T-cell (primary cell): ENCODE measurements around the gene BCAS3. TPM values are rescaled to one million over a fixed set of nuclear protein-coding genes. Genes with fewer than 3 reads are reported as not detected.

Experiments
- ATAC-seq, 4 experiments: fragments of 200-7000 bp in 3 of 4; fragments of 150-1000 bp in 1 of 4; cut with Tn5 transposase; replicated peaks in 1 of 4; 1 replicate in 3 of 4; 2 replicates in 1 of 4; pipeline ENCODE4 v1.10.0; 2021; ENCODE audit warnings: moderate library complexity in 3 of 4, mild to moderate bottlenecking in 2 of 4, moderate number of reproducible peaks in 1 of 4
- CTCF ChIA-PET, 2 donors: fragments of 300-600 bp; sonication (Branson Sonifier 250); formaldehyde crosslinking; loops; one replicate each; lab custom pipeline; 2022; ENCODE audit warnings: antibody characterized with exemption in 2 of 2; lab: Charles Lee
- POLR2A ChIA-PET, 2 donors: fragments of 300-600 bp; sonication (Branson Sonifier 250); formaldehyde crosslinking; loops; one replicate each; lab custom pipeline; 2022; ENCODE audit warnings: antibody characterized with exemption in 2 of 2; lab: Charles Lee
- DNase-seq, 35 experiments: peaks; one replicate each; pipeline versions ENCODE4 v3.0.0 to v3.0.0-alpha.2; 2013 to 2023
- H3K27ac ChIP-seq: one replicate; pipeline ENCODE4 v1.5.1; 2013; ENCODE audit warnings: low read length
- H3K27me3 ChIP-seq, 2 experiments: replicated peaks in 1 of 2; 1 replicate in 1 of 2; 2 replicates in 1 of 2; pipeline versions ENCODE4 v1.6.1 to v1.7.0; 2013; ENCODE audit warnings: low read length in 1 of 2, mixed read lengths in 1 of 2; ENCODE audit not compliant: control insufficient read depth in 2 of 2, insufficient read depth in 2 of 2; ENCODE audit errors: extremely low read depth in 1 of 2
- H3K36me3 ChIP-seq, 2 donors: 1 replicate in 1 of 2; 2 replicates in 1 of 2; pipeline versions ENCODE4 v1.6.1 to v1.7.0; 2013; ENCODE audit warnings: low read length in 1 of 2; ENCODE audit not compliant: control insufficient read depth in 2 of 2, insufficient read depth in 1 of 2; ENCODE audit errors: extremely low read depth in 1 of 2
- H3K4me1 ChIP-seq, 2 experiments: 1 replicate in 1 of 2; 2 replicates in 1 of 2; pipeline versions ENCODE4 v1.6.1 to v1.7.0; 2013; ENCODE audit warnings: low read length in 2 of 2, mixed read lengths in 1 of 2; ENCODE audit not compliant: insufficient read depth in 2 of 2, control insufficient read depth in 1 of 2; ENCODE audit errors: extremely low read depth in 1 of 2
- H3K4me3 ChIP-seq, 2 donors: 1 replicate in 1 of 2; 2 replicates in 1 of 2; pipeline versions ENCODE4 v1.5.1 to v1.7.0; 2013; ENCODE audit warnings: mild to moderate bottlenecking in 2 of 2, low read length in 1 of 2, moderate library complexity in 1 of 2; ENCODE audit not compliant: control insufficient read depth in 1 of 2; ENCODE audit errors: extremely low read depth in 1 of 2
- H3K9me3 ChIP-seq: 2 replicates; pipeline ENCODE4 v1.7.0; 2013
- H3K27ac Mint-ChIP-seq, 2 donors: one replicate each; pipeline ENCODE4 v1.8.0; 2020 to 2021; ENCODE audit warnings: mild to moderate bottlenecking in 2 of 2, mixed read lengths in 2 of 2
- H3K27me3 Mint-ChIP-seq, 2 donors: one replicate each; pipeline ENCODE4 v1.8.0; 2021 to 2022; ENCODE audit warnings: mixed read lengths in 2 of 2
- H3K36me3 Mint-ChIP-seq: one replicate; pipeline ENCODE4 v1.8.0; 2021; ENCODE audit warnings: mixed read lengths
- H3K4me1 Mint-ChIP-seq, 3 donors: one replicate each; pipeline ENCODE4 v1.8.0; 2020 to 2022; ENCODE audit warnings: mixed read lengths in 3 of 3, mild to moderate bottlenecking in 1 of 3
- H3K4me3 Mint-ChIP-seq, 3 donors: one replicate each; pipeline ENCODE4 v1.8.0; 2020 to 2022; ENCODE audit warnings: mild to moderate bottlenecking in 3 of 3, mixed read lengths in 3 of 3, moderate library complexity in 3 of 3
- H3K9me3 Mint-ChIP-seq, 3 donors: one replicate each; pipeline ENCODE4 v1.8.0; 2020 to 2022; ENCODE audit warnings: mixed read lengths in 3 of 3
- WGBS: methylation state at CpG from one replicate; pipeline ENCODE4 v1.1.5; 2013; ENCODE audit warnings: missing lambda C conversion rate; ENCODE audit not compliant: insufficient coverage; 5-methylcytosine and 5-hydroxymethylcytosine counted together
- total RNA-seq, 35 experiments: library from RNA in 6 of 35; stranded (reverse) in 6 of 35; fragments of 120-200 nt in 1 of 35; gene quantifications; one replicate each; pipeline versions ENCODE4 v1.2.1 to v1.2.4 and lab custom pipeline; 2013 to 2026

Gene BCAS3
- total RNA-seq, 5 donors from 2014 or later (not counting 1 experiment from before 2014, with no cell fraction given): 33.8 to 57.8 (median 38.1) TPM

DNA sequence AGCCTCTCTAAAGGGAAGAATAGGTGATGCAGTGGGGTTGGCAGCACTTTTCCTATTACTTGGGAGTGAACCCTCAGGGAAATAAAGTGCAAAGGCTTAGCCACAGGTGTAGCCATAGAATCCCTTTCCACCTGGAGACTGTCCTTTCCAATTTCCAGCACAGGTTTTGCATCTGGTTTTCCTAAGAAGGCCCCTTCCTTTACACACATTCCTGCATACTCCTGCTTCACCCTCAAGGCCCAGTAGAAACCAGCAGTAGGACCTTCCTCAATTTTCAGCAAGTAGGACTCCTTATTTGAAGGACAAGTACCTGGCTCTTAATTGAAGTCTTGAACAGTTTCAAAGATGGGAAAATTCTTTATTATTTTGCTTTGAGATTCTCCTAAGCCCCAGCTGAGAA, 550.2 kb downstream of the BCAS3 start:
- Histone ChIP-seq H3K27ac (no peak overlapping the region), H3K9me3 (no peaks in the 10 kb centered on the region), H3K36me3 (no peaks in the 10 kb centered on the region), H3K4me3 (no peak overlapping the region), H3K4me1 (peaks cover 3 to 6% of the 10 kb centered on the region in 2 experiments), H3K27me3 (no peaks in the 10 kb centered on the region)
- Mint-ChIP-seq H3K36me3 (no peaks in the 10 kb centered on the region), H3K27ac (no peak overlapping the region), H3K9me3 (no peaks in the 10 kb centered on the region), H3K27me3 (no peaks in the 10 kb centered on the region), H3K4me3 (no peak overlapping the region), H3K4me1 (peaks cover 11 to 14% (median 14%) of the 10 kb centered on the region in 3 donors)
- DNase-seq: no peak
- ATAC-seq: no peak
- POLR2A ChIA-PET: no interaction called here
- CTCF ChIA-PET: no interaction called here

DNA sequence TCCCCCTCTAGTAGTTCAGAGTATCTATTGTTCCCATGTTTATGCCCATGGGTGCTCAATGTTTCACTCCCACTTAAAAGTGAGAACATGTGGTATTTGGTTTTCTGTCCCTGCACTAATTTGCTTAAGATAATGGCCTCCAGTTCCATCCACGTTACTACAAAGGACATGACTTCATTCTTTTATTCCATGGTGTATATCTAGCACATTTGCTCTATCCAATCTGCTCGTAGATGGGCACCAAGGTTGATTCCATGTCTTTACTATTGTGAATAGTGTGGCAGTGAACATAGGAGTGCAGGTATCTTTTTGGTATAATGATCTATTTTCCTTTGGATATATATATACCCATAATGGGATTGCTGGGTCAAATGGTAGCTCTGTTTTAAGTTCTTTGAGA, 552.8 kb downstream of the BCAS3 start:
- Histone ChIP-seq H3K27me3 (no peaks in the 10 kb centered on the region), H3K4me1 (no peaks in the 10 kb centered on the region), H3K9me3 (no peaks in the 10 kb centered on the region), H3K36me3 (no peaks in the 10 kb centered on the region), H3K27ac (no peak overlapping the region), H3K4me3 (no peak overlapping the region)
- Mint-ChIP-seq H3K36me3 (no peaks in the 10 kb centered on the region), H3K4me3 (no peak overlapping the region), H3K27ac (no peak overlapping the region), H3K4me1 (peaks cover 5 to 9% (median 8%) of the 10 kb centered on the region in 3 donors), H3K27me3 (no peaks in the 10 kb centered on the region), H3K9me3 (no peaks in the 10 kb centered on the region)
- WGBS: no CpG with 5 or more reads among the region's 2 CpGs
- DNase-seq: no peak
- CTCF ChIA-PET: interaction anchor here (0.6 to 0.7 kb wide), 2 partner anchors 15 to 100 kb away, joined by 4 to 9 read pairs; no protein-coding TSS in a partner anchor
- POLR2A ChIA-PET: interaction anchor here in 1 of 2 donors (0.6 kb wide), 1 partner anchor 8 kb away, joined by 9 read pairs; no protein-coding TSS in a partner anchor
- ATAC-seq: no peak

GRCh38 chr17:61230972-61231820, 553.5 kb downstream of the BCAS3 start:
- CTCF ChIA-PET: interaction anchor here (0.6 to 0.7 kb wide), 2 partner anchors 14 to 101 kb away, joined by 4 to 9 read pairs; no protein-coding TSS in a partner anchor
- WGBS: 17% methylated on average over 1 of the region's 4 CpGs
- ATAC-seq: no peak
- H3K9me3 Mint-ChIP-seq: no peaks in the 10 kb centered on the region
- no peaks in the 10 kb centered on the region for H3K36me3 Mint-ChIP-seq
- Histone ChIP-seq H3K9me3 (no peaks in the 10 kb centered on the region), H3K27ac (no peak overlapping the region), H3K27me3 (no peaks in the 10 kb centered on the region), H3K4me3 (no peak overlapping the region), H3K4me1 (no peaks in the 10 kb centered on the region), H3K36me3 (no peaks in the 10 kb centered on the region)
- H3K27ac Mint-ChIP-seq: no peak overlapping the region
- no peaks in the 10 kb centered on the region for H3K27me3 Mint-ChIP-seq
- POLR2A ChIA-PET: interaction anchor here in 1 of 2 donors (0.6 kb wide), 1 partner anchor 9 kb away, joined by 9 read pairs; no protein-coding TSS in a partner anchor
- no peak overlapping the region for H3K4me3 Mint-ChIP-seq
- H3K4me1 Mint-ChIP-seq: peaks cover 5 to 9% (median 7%) of the 10 kb centered on the region in 3 donors
- DNase-seq: no peak

DNA sequence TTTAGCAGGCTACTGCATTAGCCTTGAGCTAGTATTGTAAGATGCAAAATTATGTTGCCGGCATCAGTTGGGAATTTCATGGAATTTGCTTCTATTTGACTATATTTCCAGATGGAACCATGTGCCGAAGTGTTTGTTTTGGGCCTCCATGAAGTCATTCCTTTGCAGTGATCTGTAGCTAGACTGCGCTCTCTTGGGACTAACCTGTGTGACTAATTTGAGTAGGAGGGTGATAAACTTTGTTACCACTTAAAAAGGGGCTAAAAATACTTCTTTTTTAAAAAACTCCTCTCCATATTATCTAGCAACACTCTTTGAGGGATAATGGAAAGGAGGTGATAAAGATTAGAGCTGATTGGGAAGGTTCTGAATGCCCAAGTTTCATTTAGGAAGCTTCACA, 555.2 kb downstream of the BCAS3 start:
- ATAC-seq (no peak), DNase-seq (no peak)
- ChIA-PET POLR2A (no interaction called here), CTCF (no interaction called here)
- Mint-ChIP-seq H3K4me1 (peaks cover 5 to 9% (median 7%) of the 10 kb centered on the region in 3 donors), H3K27me3 (no peaks in the 10 kb centered on the region), H3K36me3 (peaks cover 4% of the 10 kb centered on the region), H3K9me3 (no peaks in the 10 kb centered on the region), H3K4me3 (no peak overlapping the region), H3K27ac (no peak overlapping the region)
- H3K27me3 ChIP-seq: no peaks in the 10 kb centered on the region
- 90% methylated on average over 2 of the region's 3 CpGs for WGBS
- no peak overlapping the region for H3K27ac ChIP-seq
- H3K4me3 ChIP-seq: no peak overlapping the region
- H3K9me3 ChIP-seq: no peaks in the 10 kb centered on the region
- no peaks in the 10 kb centered on the region for H3K36me3 ChIP-seq
- H3K4me1 ChIP-seq: no peaks in the 10 kb centered on the region

GRCh38 chr17:61233991-61234750, 556.5 kb downstream of the BCAS3 start:
- ChIA-PET POLR2A (interaction anchor here (0.6 to 0.7 kb wide), 2 partner anchors 81 to 133 kb away, joined by 3 read pairs; no protein-coding TSS in a partner anchor), CTCF (interaction anchor here in 1 of 2 donors (0.6 to 0.8 kb wide), 2 partner anchors 11 to 24 kb away, joined by 3 read pairs; no protein-coding TSS in a partner anchor)
- no peaks in the 10 kb centered on the region for H3K36me3 ChIP-seq
- Mint-ChIP-seq H3K9me3 (no peaks in the 10 kb centered on the region), H3K27me3 (no peaks in the 10 kb centered on the region), H3K4me3 (no peak overlapping the region), H3K36me3 (peaks cover 4% of the 10 kb centered on the region), H3K27ac (no peak overlapping the region), H3K4me1 (peaks cover 7 to 15% (median 7%) of the 10 kb centered on the region in 3 donors)
- no peak overlapping the region for H3K4me3 ChIP-seq
- no peak for ATAC-seq
- H3K4me1 ChIP-seq: no peaks in the 10 kb centered on the region
- H3K27ac ChIP-seq: no peak overlapping the region
- no peak for DNase-seq
- H3K27me3 ChIP-seq: no peaks in the 10 kb centered on the region
- no peaks in the 10 kb centered on the region for H3K9me3 ChIP-seq
- WGBS: no CpG with 5 or more reads among the region's 1 CpG
